Esophagus muscularis mucosa (tissue), 3 donors: ENCODE measurements around the gene DEGS1.

Experiments
- POLR2AphosphoS5 ChIP-seq, 2 donors: sonication (generic); formaldehyde crosslinking; IDR thresholded peaks; one replicate each; pipeline ENCODE4 v1.6.1; 2017; ENCODE audit warnings: antibody characterized with exemption in 2 of 2
- TF ChIP-seq, protein P1 (sequence below), 3 experiments: fragments of 200-600 bp in 2 of 3; fragments of 450-650 bp in 1 of 3; sonication (generic) in 2 of 3; IDR thresholded peaks; one replicate each; pipeline ENCODE4 v1.5.1; 2017 to 2019; ENCODE audit warnings: antibody characterized with exemption in 3 of 3, mild to moderate bottlenecking in 2 of 3, moderate library complexity in 1 of 3

DNA sequence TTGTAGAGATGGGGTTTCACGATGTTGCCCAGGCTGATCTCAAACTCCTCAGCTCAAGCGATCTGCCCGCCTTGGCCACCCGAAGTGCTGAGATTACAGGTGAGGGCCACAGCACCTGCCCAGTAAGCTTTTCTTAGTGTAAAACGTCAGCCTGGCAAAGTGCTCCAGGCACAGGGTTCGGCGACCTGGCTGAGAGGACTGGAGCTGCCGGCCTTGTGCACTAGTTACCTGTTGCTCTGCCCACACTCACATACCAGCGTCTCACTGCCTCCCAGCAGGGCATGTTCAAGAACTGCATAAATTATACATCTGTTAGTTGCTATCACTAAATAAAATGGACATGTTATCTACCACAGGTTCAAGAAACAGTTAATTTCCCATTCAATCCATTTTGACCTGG is 55.2 kb downstream of the DEGS1 start:
- TF ChIP-seq, protein P1, sequence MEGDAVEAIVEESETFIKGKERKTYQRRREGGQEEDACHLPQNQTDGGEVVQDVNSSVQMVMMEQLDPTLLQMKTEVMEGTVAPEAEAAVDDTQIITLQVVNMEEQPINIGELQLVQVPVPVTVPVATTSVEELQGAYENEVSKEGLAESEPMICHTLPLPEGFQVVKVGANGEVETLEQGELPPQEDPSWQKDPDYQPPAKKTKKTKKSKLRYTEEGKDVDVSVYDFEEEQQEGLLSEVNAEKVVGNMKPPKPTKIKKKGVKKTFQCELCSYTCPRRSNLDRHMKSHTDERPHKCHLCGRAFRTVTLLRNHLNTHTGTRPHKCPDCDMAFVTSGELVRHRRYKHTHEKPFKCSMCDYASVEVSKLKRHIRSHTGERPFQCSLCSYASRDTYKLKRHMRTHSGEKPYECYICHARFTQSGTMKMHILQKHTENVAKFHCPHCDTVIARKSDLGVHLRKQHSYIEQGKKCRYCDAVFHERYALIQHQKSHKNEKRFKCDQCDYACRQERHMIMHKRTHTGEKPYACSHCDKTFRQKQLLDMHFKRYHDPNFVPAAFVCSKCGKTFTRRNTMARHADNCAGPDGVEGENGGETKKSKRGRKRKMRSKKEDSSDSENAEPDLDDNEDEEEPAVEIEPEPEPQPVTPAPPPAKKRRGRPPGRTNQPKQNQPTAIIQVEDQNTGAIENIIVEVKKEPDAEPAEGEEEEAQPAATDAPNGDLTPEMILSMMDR (IDR thresholded peaks at IDR 0.05), result no peak
- TF ChIP-seq POLR2AphosphoS5 (IDR thresholded peaks at IDR 0.05), result no peak
